Middle frontal gyrus (tissue), 1 donor: Measurements from ENCODE around the gene KRT33B.
"Not testable (repeated sequence)": the region's sequence is repeated elsewhere in the genome, so short reads cannot be mapped to it uniquely, and the experiment has no call there.

Experiments
- DNase-seq: peaks from one replicate; pipeline ENCODE4 v3.0.0-alpha.2; 2015; ENCODE audit warnings: low spot score; ENCODE audit errors: extremely low spot score

The KRT33B gene

GRCh38 chr17:41347869-41348760, 21.5 kb downstream of the KRT33B start:
- no peak for DNase-seq

- not testable (repeated sequence) for DNase-seq
Measured at GRCh38 chr17:41346421-41346820, 23.2 kb downstream of the KRT33B start.

GRCh38 chr17:41345992-41346391, 23.6 kb downstream of the KRT33B start:
- no peak for DNase-seq

- DNase-seq = no peak
Measured at GRCh38 chr17:41343029-41343428, 26.6 kb downstream of the KRT33B start.

- no peak for DNase-seq
Measured at GRCh38 chr17:41340934-41341861, 28.4 kb downstream of the KRT33B start.

- no peak for DNase-seq
Measured at GRCh38 chr17:41340494-41340893, 29.1 kb downstream of the KRT33B start.

- no peak for DNase-seq
Measured at GRCh38 chr17:41339571-41340172, 29.9 kb downstream of the KRT33B start.

GRCh38 chr17:41338961-41339485, 30.6 kb downstream of the KRT33B start:
- no peak for DNase-seq

- DNase-seq = no peak
Measured at GRCh38 chr17:41335747-41336146, 33.9 kb downstream of the KRT33B start.

- DNase-seq = no peak
Measured at GRCh38 chr17:41334385-41335305, 35.0 kb downstream of the KRT33B start.

- no peak for DNase-seq
Measured at GRCh38 chr17:41333836-41334235, 35.8 kb downstream of the KRT33B start.

GRCh38 chr17:41333098-41333497, 36.5 kb downstream of the KRT33B start:
- DNase-seq = no peak

- DNase-seq = no peak
Measured at GRCh38 chr17:41332239-41332638, 37.4 kb downstream of the KRT33B start.

- no peak for DNase-seq
Measured at GRCh38 chr17:41331606-41332005, 38.0 kb downstream of the KRT33B start.

- no peak for DNase-seq
Measured at GRCh38 chr17:41329279-41329948, 40.2 kb downstream of the KRT33B start.

GRCh38 chr17:41328207-41328606, 41.4 kb downstream of the KRT33B start:
- no peak for DNase-seq

GRCh38 chr17:41327411-41328120, 42.0 kb downstream of the KRT33B start:
- no peak for DNase-seq

- no peak for DNase-seq
Measured at GRCh38 chr17:41326173-41327145, 43.2 kb downstream of the KRT33B start.
